IPS-15b (cell line): ENCODE measurements around the gene IGDCC3.
A peak's percentile ranks its signal among the peaks of the same experiment; 100 is the strongest.

ENCODE experiments used
- H3K27me3 ChIP-seq: one replicate; pipeline ENCODE4 v1.6.1; 2013; ENCODE audit warnings: low read length; ENCODE audit not compliant: control insufficient read depth, insufficient read depth
- H3K36me3 ChIP-seq: one replicate; pipeline ENCODE4 v1.6.1; 2013; ENCODE audit warnings: low read length; ENCODE audit not compliant: control insufficient read depth, insufficient read depth
- H3K4me1 ChIP-seq: one replicate; pipeline ENCODE4 v1.6.1; 2013; ENCODE audit warnings: mild to moderate bottlenecking, low read length; ENCODE audit not compliant: control insufficient read depth, insufficient read depth
- H3K4me3 ChIP-seq: one replicate; pipeline ENCODE4 v1.5.1; 2013; ENCODE audit warnings: low read depth, low read length
- H3K9ac ChIP-seq: one replicate; pipeline ENCODE4 v1.6.1; 2013; ENCODE audit warnings: low read depth, mild to moderate bottlenecking, low read length
- H3K9me3 ChIP-seq: one replicate; pipeline ENCODE4 v1.6.1; 2013; ENCODE audit warnings: mild to moderate bottlenecking, low read length; ENCODE audit not compliant: control insufficient read depth, insufficient read depth

Gene IGDCC3

GRCh38 chr15:65374334-65374733 lies 3.5 kb downstream of the IGDCC3 start:
- no peak overlapping the region for H3K9ac ChIP-seq
- no peaks in the 10 kb centered on the region for H3K9me3 ChIP-seq
- peaks cover 3% of the 10 kb centered on the region for H3K36me3 ChIP-seq
- H3K4me1 ChIP-seq = peaks cover 7% of the 10 kb centered on the region
- H3K27me3 ChIP-seq = peaks cover 33% of the 10 kb centered on the region
- H3K4me3 ChIP-seq = no peak overlapping the region

GRCh38 chr15:65373163-65373651 lies 4.6 kb downstream of the IGDCC3 start:
- H3K9me3 ChIP-seq = no peaks in the 10 kb centered on the region
- peaks cover 14% of the 10 kb centered on the region for H3K4me1 ChIP-seq
- peaks cover 3% of the 10 kb centered on the region for H3K36me3 ChIP-seq
- peaks cover 22% of the 10 kb centered on the region for H3K27me3 ChIP-seq
- no peak overlapping the region for H3K4me3 ChIP-seq
- H3K9ac ChIP-seq = no peak overlapping the region

GRCh38 chr15:65372787-65373067 lies 5.1 kb downstream of the IGDCC3 start:
- no peak overlapping the region for H3K9ac ChIP-seq
- peaks cover 22% of the 10 kb centered on the region for H3K27me3 ChIP-seq
- H3K9me3 ChIP-seq = no peaks in the 10 kb centered on the region

GRCh38 chr15:65371976-65372786 lies 5.6 kb downstream of the IGDCC3 start:
- Histone ChIP-seq H3K36me3 (peaks cover 3% of the 10 kb centered on the region), H3K9ac (no peak overlapping the region), H3K9me3 (no peaks in the 10 kb centered on the region), H3K27me3 (peaks cover 22% of the 10 kb centered on the region), H3K4me3 (no peak overlapping the region), H3K4me1 (peaks cover 21% of the 10 kb centered on the region)

More at GRCh38 chr15:65372787-65373067, 5.1 kb downstream of the IGDCC3 start:
- Histone ChIP-seq H3K4me1 (peaks cover 17% of the 10 kb centered on the region), H3K4me3 (no peak overlapping the region), H3K36me3 (peaks cover 3% of the 10 kb centered on the region)

- Histone ChIP-seq H3K27me3 (peaks cover 13% of the 10 kb centered on the region), H3K4me1 (peaks cover 21% of the 10 kb centered on the region), H3K9me3 (no peaks in the 10 kb centered on the region), H3K36me3 (peaks cover 3% of the 10 kb centered on the region), H3K4me3 (no peak overlapping the region), H3K9ac (no peak overlapping the region)
Measured at GRCh38 chr15:65370885-65371284, 6.9 kb downstream of the IGDCC3 start.

GRCh38 chr15:65369651-65370050 lies 8.2 kb downstream of the IGDCC3 start:
- peaks cover 3% of the 10 kb centered on the region for H3K36me3 ChIP-seq
- H3K9ac ChIP-seq = no peak overlapping the region
- no peaks in the 10 kb centered on the region for H3K9me3 ChIP-seq
- H3K27me3 ChIP-seq = peaks cover under 1% of the 10 kb centered on the region
- H3K4me3 ChIP-seq = no peak overlapping the region
- H3K4me1 ChIP-seq = peaks cover 26% of the 10 kb centered on the region

- Histone ChIP-seq H3K4me1 (peaks cover 27% of the 10 kb centered on the region), H3K4me3 (no peak overlapping the region), H3K9me3 (no peaks in the 10 kb centered on the region), H3K9ac (no peak overlapping the region), H3K36me3 (peaks cover 3% of the 10 kb centered on the region), H3K27me3 (no peaks in the 10 kb centered on the region)
Measured at GRCh38 chr15:65369212-65369547, 8.6 kb downstream of the IGDCC3 start.

- peaks cover 32% of the 10 kb centered on the region for H3K4me1 ChIP-seq
- peak overlapping the region; percentile 22 for H3K4me3 ChIP-seq
- no peaks in the 10 kb centered on the region for H3K9me3 ChIP-seq
- peak overlapping the region; percentile 37 for H3K9ac ChIP-seq
- no peaks in the 10 kb centered on the region for H3K27me3 ChIP-seq
- peaks cover 3% of the 10 kb centered on the region for H3K36me3 ChIP-seq
Measured at GRCh38 chr15:65368302-65369211, 9.2 kb downstream of the IGDCC3 start.

GRCh38 chr15:65366122-65366892 lies 11.5 kb downstream of the IGDCC3 start:
- H3K4me1 ChIP-seq = peaks cover 36% of the 10 kb centered on the region
- H3K4me3 ChIP-seq = no peak overlapping the region
- no peaks in the 10 kb centered on the region for H3K36me3 ChIP-seq
- peaks cover 5% of the 10 kb centered on the region for H3K27me3 ChIP-seq
- no peak overlapping the region for H3K9ac ChIP-seq
- H3K9me3 ChIP-seq = no peaks in the 10 kb centered on the region

- peaks cover 36% of the 10 kb centered on the region for H3K4me1 ChIP-seq
- H3K36me3 ChIP-seq = no peaks in the 10 kb centered on the region
- no peak overlapping the region for H3K4me3 ChIP-seq
- no peak overlapping the region for H3K9ac ChIP-seq
- no peaks in the 10 kb centered on the region for H3K9me3 ChIP-seq
- peaks cover 13% of the 10 kb centered on the region for H3K27me3 ChIP-seq
Measured at GRCh38 chr15:65365229-65365628, 12.6 kb downstream of the IGDCC3 start.

- Histone ChIP-seq H3K9me3 (no peaks in the 10 kb centered on the region), H3K27me3 (peaks cover 24% of the 10 kb centered on the region), H3K36me3 (no peaks in the 10 kb centered on the region), H3K9ac (no peak overlapping the region), H3K4me1 (peaks cover 27% of the 10 kb centered on the region), H3K4me3 (no peak overlapping the region)
Measured at GRCh38 chr15:65363766-65364165, 14.0 kb downstream of the IGDCC3 start.
